HEK293T (cell line): ENCODE results near the gene CLINT1.

Experiments used
- CTBP1 ChIP-seq: fragments of 450-650 bp; IDR thresholded peaks from 2 replicates; pipeline ENCODE4 v1.6.1; 2016; ENCODE audit warnings: borderline replicate concordance
- FOXA1 ChIP-seq: fragments of 450-650 bp; IDR thresholded peaks from 2 replicates; pipeline ENCODE4 v1.6.1; 2016; ENCODE audit warnings: mild to moderate bottlenecking
- FOXM1 ChIP-seq: fragments of 450-650 bp; IDR thresholded peaks from 2 replicates; pipeline ENCODE4 v1.6.1; 2017; ENCODE audit warnings: mild to moderate bottlenecking, borderline replicate concordance
- PKNOX1 ChIP-seq: fragments of 450-650 bp; IDR thresholded peaks from 2 replicates; pipeline ENCODE4 v1.6.1; 2016
- SUZ12 ChIP-seq: fragments of 450-650 bp; IDR thresholded peaks from 2 replicates; pipeline ENCODE4 v1.6.1; 2016; ENCODE audit warnings: mild to moderate bottlenecking

DNA sequence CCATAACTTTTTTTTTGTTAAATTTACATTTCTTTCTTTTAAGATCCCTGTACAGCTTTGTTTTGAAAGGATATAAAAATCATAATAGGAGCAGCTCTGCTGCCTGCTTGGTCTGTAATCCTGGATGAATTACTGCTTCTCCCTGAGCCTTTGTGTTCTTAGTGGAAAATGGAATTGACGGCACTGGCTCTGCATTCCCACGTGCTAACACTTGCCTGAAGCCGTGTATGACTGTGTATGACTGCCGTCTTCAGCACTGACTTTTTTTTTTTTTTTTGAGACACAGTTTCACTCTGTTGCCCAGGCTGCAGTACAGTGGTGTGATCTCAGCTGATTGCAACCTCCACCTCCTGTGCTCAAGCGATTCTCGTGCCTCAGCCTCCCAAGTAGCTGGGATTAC, 123.0 kb downstream of the CLINT1 start:
- TF ChIP-seq SUZ12 (no peak), FOXM1 (no peak), FOXA1 (no peak), CTBP1 (no peak), PKNOX1 (no peak)
